ENCODE results near the gene CDYL2.

GRCh38 chr16:80594756-80595155 is 209.6 kb downstream of the CDYL2 start:
- TF ChIP-seq CTCF (IDR thresholded peaks at IDR 0.05; ENCODE audit: extremely low read depth in 1 of 2, insufficient read depth in 1 of 2, low read depth in 1 of 2, low read length in 2 of 2) = no peak
- TF ChIP-seq MYC (IDR thresholded peaks at IDR 0.05; ENCODE audit: low read depth, low read length) = no peak
